Measurements from ENCODE around the gene FPR3. TPM values are rescaled to one million over a fixed set of nuclear protein-coding genes. Genes with fewer than 3 reads are reported as not detected.
A peak's percentile ranks its signal among the peaks of the same experiment; 100 is the strongest.
"Not testable (repeated sequence)": the region's sequence is repeated elsewhere in the genome, so short reads cannot be mapped to it uniquely, and the experiment has no call there.

FPR3 gene
- total RNA-seq, 1 donor from 2014 or later, result 1.00 TPM

GRCh38 chr19:51784109-51784785, 10.7 kb upstream of the FPR3 start:
- no peak for ATAC-seq

- ATAC-seq, result peak; percentile 66
These were observed 9.9 kb upstream of the FPR3 start for GRCh38 chr19:51784922-51785690.

GRCh38 chr19:51786646-51787494, 8.1 kb upstream of the FPR3 start:
- no peak for ATAC-seq

GRCh38 chr19:51788029-51788428, 6.9 kb upstream of the FPR3 start:
- no peak for ATAC-seq

GRCh38 chr19:51789061-51789795, 5.7 kb upstream of the FPR3 start:
- ATAC-seq, result no peak

GRCh38 chr19:51792932-51793331, 2.0 kb upstream of the FPR3 start:
- ATAC-seq, result no peak

GRCh38 chr19:51793994-51794393, 963 bp upstream of the FPR3 start:
- ATAC-seq, result no peak

- ATAC-seq, result no peak
These were observed 1.3 kb downstream of the FPR3 start for GRCh38 chr19:51796195-51796679.

- no peak for ATAC-seq
These were observed 2.5 kb downstream of the FPR3 start for GRCh38 chr19:51797480-51797879.

GRCh38 chr19:51798062-51798461, 3.1 kb downstream of the FPR3 start:
- ATAC-seq, result no peak

GRCh38 chr19:51799034-51799773, 4.2 kb downstream of the FPR3 start:
- peak; percentile 96 for ATAC-seq

GRCh38 chr19:51799774-51800472, 5.0 kb downstream of the FPR3 start:
- peak; percentile 37 for ATAC-seq

GRCh38 chr19:51800473-51801244, 5.7 kb downstream of the FPR3 start:
- ATAC-seq, result no peak

GRCh38 chr19:51802775-51803174, 7.8 kb downstream of the FPR3 start:
- ATAC-seq, result no peak

GRCh38 chr19:51803519-51803918, 8.6 kb downstream of the FPR3 start:
- ATAC-seq, result no peak

- ATAC-seq, result no peak
These were observed 9.0 kb downstream of the FPR3 start for GRCh38 chr19:51803967-51804366.

- ATAC-seq, result not testable (repeated sequence)
These were observed 9.8 kb downstream of the FPR3 start for GRCh38 chr19:51804789-51805188.

GRCh38 chr19:51805396-51805795, 10.4 kb downstream of the FPR3 start:
- not testable (repeated sequence) for ATAC-seq

- ATAC-seq, result not testable (repeated sequence)
These were observed 11.6 kb downstream of the FPR3 start for GRCh38 chr19:51806571-51806970.

- no peak for ATAC-seq
These were observed 12.2 kb downstream of the FPR3 start for GRCh38 chr19:51807111-51807701.
